H9 (cell line): ENCODE measurements around the gene BICRAL. TPM values are rescaled to one million over a fixed set of nuclear protein-coding genes. Genes with fewer than 3 reads are reported as not detected.

ENCODE experiments used
- DNase-seq: peaks from one replicate; pipeline ENCODE4 v3.0.0-alpha.2; 2017
- H2AFZ ChIP-seq: one replicate; pipeline ENCODE4 v1.6.1; 2013; ENCODE audit warnings: mild to moderate bottlenecking, low read length, control low read depth, moderate library complexity
- H2AK5ac ChIP-seq: 2 replicates; pipeline ENCODE4 v1.6.1; 2013; ENCODE audit warnings: low read length, control low read depth, mixed read lengths; ENCODE audit not compliant: insufficient read length
- H2BK120ac ChIP-seq: one replicate; pipeline ENCODE4 v1.6.1; 2013; ENCODE audit warnings: low read depth, mild to moderate bottlenecking, low read length, control low read depth, inconsistent platforms; ENCODE audit not compliant: poor library complexity, severe bottlenecking
- H2BK12ac ChIP-seq: 2 replicates; pipeline ENCODE4 v1.6.1; 2013; ENCODE audit warnings: low read length, control low read depth, mixed read lengths, low read depth; ENCODE audit not compliant: insufficient read length
- H2BK15ac ChIP-seq: 2 replicates; pipeline ENCODE4 v1.6.1; 2013; ENCODE audit warnings: low read depth, low read length, control low read depth
- H2BK20ac ChIP-seq: one replicate; pipeline ENCODE4 v1.6.1; 2013; ENCODE audit warnings: low read depth, mild to moderate bottlenecking, low read length, control low read depth, inconsistent platforms; ENCODE audit not compliant: poor library complexity, severe bottlenecking
- H2BK5ac ChIP-seq: 2 replicates; pipeline ENCODE4 v1.6.1; 2013; ENCODE audit warnings: low read length, control low read depth, mixed read lengths; ENCODE audit not compliant: insufficient read length
- H3K14ac ChIP-seq: 2 replicates; pipeline ENCODE4 v1.6.1; 2013; ENCODE audit warnings: low read length, control low read depth; ENCODE audit not compliant: insufficient read depth
- H3K18ac ChIP-seq: 2 replicates; pipeline ENCODE4 v1.6.1; 2013; ENCODE audit warnings: low read depth, mild to moderate bottlenecking, mixed read lengths, low read length, control low read depth; ENCODE audit not compliant: insufficient read length
- H3K23ac ChIP-seq: 2 replicates; pipeline ENCODE4 v1.6.1; 2013; ENCODE audit warnings: low read length, control low read depth, mixed read lengths, low read depth; ENCODE audit not compliant: insufficient read length
- H3K23me2 ChIP-seq: 2 replicates; pipeline ENCODE4 v1.6.1; 2013; ENCODE audit warnings: low read depth, mild to moderate bottlenecking, mixed read lengths, low read length, control low read depth; ENCODE audit not compliant: insufficient read length, poor library complexity, severe bottlenecking
- H3K27ac ChIP-seq: 2 replicates; pipeline ENCODE4 v1.5.1; 2013; ENCODE audit warnings: low read length, control low read depth, mixed read lengths, low read depth; ENCODE audit not compliant: insufficient read length
- H3K27me3 ChIP-seq: 2 replicates; pipeline ENCODE4 v1.6.1; 2013; ENCODE audit warnings: low read length, control low read depth, inconsistent platforms; ENCODE audit not compliant: insufficient read depth
- H3K4ac ChIP-seq: 2 replicates; pipeline ENCODE4 v1.6.1; 2013; ENCODE audit warnings: low read depth, mild to moderate bottlenecking, control low read depth, inconsistent platforms, low read length, moderate library complexity
- H3K4me1 ChIP-seq: 2 replicates; pipeline ENCODE4 v1.6.1; 2013; ENCODE audit warnings: low read length, control low read depth, inconsistent platforms; ENCODE audit not compliant: insufficient read depth
- H3K4me2 ChIP-seq: 2 replicates; pipeline ENCODE4 v1.6.1; 2013; ENCODE audit warnings: low read length, control low read depth, mixed read lengths; ENCODE audit not compliant: insufficient read length, insufficient read depth
- H3K56ac ChIP-seq: 2 replicates; pipeline ENCODE4 v1.6.1; 2013; ENCODE audit warnings: low read depth, mild to moderate bottlenecking, mixed read lengths, low read length, control low read depth; ENCODE audit not compliant: insufficient read length
- H3K79me1 ChIP-seq: 2 replicates; pipeline ENCODE4 v1.6.1; 2013; ENCODE audit warnings: low read depth, mild to moderate bottlenecking, moderate library complexity, low read length, control low read depth, inconsistent platforms; ENCODE audit not compliant: insufficient read depth, poor library complexity, severe bottlenecking
- H3K79me2 ChIP-seq: 2 replicates; pipeline ENCODE4 v1.6.1; 2013; ENCODE audit warnings: low read length, control low read depth, inconsistent platforms; ENCODE audit not compliant: insufficient read depth
- H3K9ac ChIP-seq: 2 replicates; pipeline ENCODE4 v1.6.1; 2013; ENCODE audit warnings: low read length, control low read depth, mixed read lengths; ENCODE audit not compliant: insufficient read length; ENCODE audit errors: extremely low read depth
- H3K9me3 ChIP-seq: one replicate; pipeline ENCODE4 v1.6.1; 2013; ENCODE audit warnings: low read depth, low read length, inconsistent platforms; ENCODE audit not compliant: control insufficient read depth
- H3T11ph ChIP-seq: one replicate; pipeline ENCODE4 v1.6.1; 2013; ENCODE audit warnings: mild to moderate bottlenecking, low read length, control low read depth, inconsistent platforms
- H4K20me1 ChIP-seq: one replicate; pipeline ENCODE4 v1.6.1; 2013; ENCODE audit not compliant: control insufficient read depth, insufficient read length, insufficient read depth
- H4K5ac ChIP-seq: 2 replicates; pipeline ENCODE4 v1.6.1; 2013; ENCODE audit warnings: low read depth, mild to moderate bottlenecking, mixed read lengths, low read length, control low read depth; ENCODE audit not compliant: insufficient read length
- H4K8ac ChIP-seq: replicated peaks from 2 replicates; pipeline ENCODE4 v1.6.1; 2013; ENCODE audit warnings: low read length, control low read depth, mixed read lengths, low read depth; ENCODE audit not compliant: insufficient read length
- H4K91ac ChIP-seq: 2 replicates; pipeline ENCODE4 v1.6.1; 2013; ENCODE audit warnings: low read depth, mild to moderate bottlenecking, moderate library complexity, mixed read lengths, low read length, control low read depth; ENCODE audit not compliant: insufficient read length
- H3K27ac Mint-ChIP-seq, 3 experiments: 2 replicates in 2 of 3; 3 replicates in 1 of 3; pipeline ENCODE4 v1.8.0; 2020 to 2021; ENCODE audit warnings: mixed read lengths in 3 of 3, mild to moderate bottlenecking in 1 of 3, moderate library complexity in 1 of 3
- H3K27me3 Mint-ChIP-seq: 2 replicates; pipeline ENCODE4 v1.8.0; 2021; ENCODE audit warnings: low read depth, mild to moderate bottlenecking, moderate library complexity, mixed read lengths
- H3K36me3 Mint-ChIP-seq, 3 experiments: 2 replicates in 2 of 3; 3 replicates in 1 of 3; pipeline ENCODE4 v1.8.0; 2020 to 2021; ENCODE audit warnings: low read depth in 3 of 3, mixed read lengths in 3 of 3; ENCODE audit not compliant: insufficient read depth in 1 of 3
- H3K4me1 Mint-ChIP-seq, 2 experiments: 2 replicates each; pipeline ENCODE4 v1.8.0; 2020; ENCODE audit warnings: mixed read lengths in 2 of 2
- H3K4me3 Mint-ChIP-seq, 2 experiments: 2 replicates in 1 of 2; 3 replicates in 1 of 2; pipeline ENCODE4 v1.8.0; 2020 to 2021; ENCODE audit warnings: mild to moderate bottlenecking in 2 of 2, mixed read lengths in 2 of 2, moderate library complexity in 1 of 2
- H3K9me3 Mint-ChIP-seq, 2 experiments: 2 replicates in 1 of 2; 3 replicates in 1 of 2; pipeline ENCODE4 v1.8.0; 2020; ENCODE audit warnings: mild to moderate bottlenecking in 2 of 2, mixed read lengths in 2 of 2, moderate library complexity in 1 of 2
- CTCF ChIP-seq: fragments of 200-600 bp; sonication (generic); conservative IDR thresholded peaks from 3 replicates; pipeline ENCODE4 v1.8.0; 2021; ENCODE audit warnings: antibody characterized with exemption, mild to moderate bottlenecking
- WGBS: extraction: QIAGEN DNeasy Blood & Tissue Kit; methylation state at CpG from one replicate; pipeline ENCODE4 v1.1.7; 2013; ENCODE audit warnings: missing lambda C conversion rate, low lambda C conversion rate, mixed read lengths; ENCODE audit not compliant: insufficient read length; ENCODE audit errors: extremely low coverage; 5-methylcytosine and 5-hydroxymethylcytosine counted together
- total RNA-seq: library from RNA; stranded (reverse); gene quantifications from 2 replicates; pipeline ENCODE4 v1.2.1, GENCODE V29; 2021

The BICRAL gene
- total RNA-seq, 1 experiment from 2014 or later = 9.8 TPM

GRCh38 chr6:42818416-42818815 is 36.6 kb downstream of the BICRAL start:
- Mint-ChIP-seq H3K9me3 (no peaks in the 10 kb centered on the region), H3K4me3 (no peak overlapping the region), H3K4me1 (peaks cover 33 to 35% of the 10 kb centered on the region in 2 experiments), H3K36me3 (peaks cover 0 to 8% (median 3%) of the 10 kb centered on the region in 3 experiments; a peak in 2 of 7 replicates), H3K27me3 (no peaks in the 10 kb centered on the region), H3K27ac (peak overlapping the region; percentile 47 to 95 (median 75); a peak in 4 of 7 replicates)
- no peak overlapping the region for H3K4me2 ChIP-seq
- no peaks in the 10 kb centered on the region for H3K27me3 ChIP-seq
- H3K9me3 ChIP-seq = no peaks in the 10 kb centered on the region
- H3K79me1 ChIP-seq = no peaks in the 10 kb centered on the region
- H2AK5ac ChIP-seq = no peak overlapping the region
- no peak overlapping the region for H2BK15ac ChIP-seq
- no peak overlapping the region for H3T11ph ChIP-seq
- no peaks in the 10 kb centered on the region for H3K79me2 ChIP-seq
- H4K20me1 ChIP-seq = no peaks in the 10 kb centered on the region
- no peak overlapping the region for H4K91ac ChIP-seq
- H3K14ac ChIP-seq = no peak overlapping the region
- no peak overlapping the region for H2BK5ac ChIP-seq
- no peak overlapping the region for H2BK120ac ChIP-seq
- H3K4me1 ChIP-seq = peaks cover 5% of the 10 kb centered on the region; the same call in 1 of the 2 replicates
- no peak for TF ChIP-seq CTCF
- no peak overlapping the region for H3K56ac ChIP-seq
- no peak overlapping the region for H4K8ac ChIP-seq
- H3K18ac ChIP-seq = no peak overlapping the region
- H2AFZ ChIP-seq = no peak overlapping the region
- H3K9ac ChIP-seq = no peak overlapping the region
- H3K23me2 ChIP-seq = no peaks in the 10 kb centered on the region
- H3K23ac ChIP-seq = no peak overlapping the region
- no peak for DNase-seq
- no peak overlapping the region for H2BK12ac ChIP-seq
- H3K4ac ChIP-seq = no peak overlapping the region
- no peak overlapping the region for H2BK20ac ChIP-seq
- no peak overlapping the region for H3K27ac ChIP-seq
- no peak overlapping the region for H4K5ac ChIP-seq
- WGBS = no CpG with 5 or more reads among the region's 2 CpGs
